ENCODE results near the gene PRKG1.

The PRKG1 gene

DNA sequence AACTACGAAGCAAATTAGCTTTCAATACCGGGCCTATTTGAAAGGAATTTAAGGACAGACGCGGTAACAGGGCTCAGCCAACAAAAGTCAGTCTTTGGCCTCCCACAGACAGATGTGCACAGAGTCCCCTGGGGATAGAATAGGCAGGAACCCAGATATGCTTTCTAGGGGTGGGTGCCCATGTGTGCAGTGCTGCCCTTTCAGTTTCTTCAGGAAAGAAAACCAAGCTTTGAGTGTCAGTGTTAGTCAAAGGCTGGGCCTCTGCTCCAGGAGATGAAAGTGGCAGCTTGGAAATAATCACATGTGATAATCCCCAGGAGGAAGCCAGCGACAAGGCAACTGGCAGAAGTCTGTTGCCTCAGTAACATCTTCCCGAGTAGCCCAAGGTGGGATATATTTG is 668.9 kb downstream of the PRKG1 start:
- no peak for TF ChIP-seq FOXM1 (IDR thresholded peaks at IDR 0.05; ENCODE audit: borderline replicate concordance, low read depth)
- TF ChIP-seq YY1 (IDR thresholded peaks at IDR 0.05; ENCODE audit: low read depth) = no peak
- TF ChIP-seq, protein P1, sequence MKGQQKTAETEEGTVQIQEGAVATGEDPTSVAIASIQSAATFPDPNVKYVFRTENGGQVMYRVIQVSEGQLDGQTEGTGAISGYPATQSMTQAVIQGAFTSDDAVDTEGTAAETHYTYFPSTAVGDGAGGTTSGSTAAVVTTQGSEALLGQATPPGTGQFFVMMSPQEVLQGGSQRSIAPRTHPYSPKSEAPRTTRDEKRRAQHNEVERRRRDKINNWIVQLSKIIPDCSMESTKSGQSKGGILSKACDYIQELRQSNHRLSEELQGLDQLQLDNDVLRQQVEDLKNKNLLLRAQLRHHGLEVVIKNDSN (IDR thresholded peaks at IDR 0.05) = no peak
- no peak for TF ChIP-seq EP300 (IDR thresholded peaks at IDR 0.05; ENCODE audit: borderline replicate concordance)
- TF ChIP-seq CEBPB (IDR thresholded peaks at IDR 0.05) = no peak
- TF ChIP-seq CREB1 (IDR thresholded peaks at IDR 0.05; ENCODE audit: low read depth) = no peak
- TF ChIP-seq EGR1 (IDR thresholded peaks at IDR 0.05) = no peak
- TF ChIP-seq TAF1 (IDR thresholded peaks at IDR 0.05; ENCODE audit: low read depth) = no peak

DNA sequence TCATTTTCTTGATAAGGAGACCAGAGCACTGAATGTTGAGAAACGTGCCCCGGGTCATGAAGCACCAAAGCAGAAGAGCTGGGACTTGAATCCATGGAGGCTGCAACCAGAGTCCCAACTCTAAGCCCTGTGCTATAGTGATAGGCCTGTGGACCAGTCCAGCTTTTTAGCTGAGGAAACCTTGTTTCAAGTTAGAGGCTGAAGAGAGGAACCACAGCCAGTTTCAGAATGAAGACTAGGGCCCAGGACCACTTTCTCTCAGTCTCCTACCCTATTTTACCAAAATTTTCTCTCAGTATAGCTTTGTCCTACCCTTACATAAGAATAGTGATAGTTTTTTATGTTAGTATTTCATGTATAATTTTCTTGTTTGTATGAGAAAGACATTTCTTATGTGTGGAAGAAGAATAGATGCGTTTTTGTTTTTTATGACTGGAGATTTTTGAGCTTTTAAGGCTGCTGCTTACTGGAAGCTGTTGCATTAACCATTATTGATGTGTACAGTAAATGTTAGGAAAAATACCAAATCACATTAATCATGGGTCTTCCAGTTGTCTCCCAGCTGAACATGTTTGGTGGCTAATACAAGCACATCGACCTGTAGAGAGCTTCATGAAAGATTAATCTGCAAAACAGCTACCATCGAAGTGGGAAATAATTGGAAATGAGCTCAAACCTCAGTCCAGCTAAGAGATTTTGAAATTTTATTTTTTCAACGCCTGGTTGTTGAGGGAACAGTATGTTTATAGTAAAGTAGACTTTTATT is 670.1 kb downstream of the PRKG1 start:
- TF ChIP-seq TAF1 (IDR thresholded peaks at IDR 0.05; ENCODE audit: low read depth) (no peak), RAD21 (IDR thresholded peaks at IDR 0.05; ENCODE audit: low read depth) (no peak), FOXM1 (IDR thresholded peaks at IDR 0.05; ENCODE audit: borderline replicate concordance, low read depth) (no peak), EP300 (IDR thresholded peaks at IDR 0.05; ENCODE audit: borderline replicate concordance) (no peak), EGR1 (IDR thresholded peaks at IDR 0.05) (no peak), YY1 (IDR thresholded peaks at IDR 0.05; ENCODE audit: low read depth) (no peak), TCF12 (IDR thresholded peaks at IDR 0.05; ENCODE audit: low read depth) (no peak), ZBTB7A (IDR thresholded peaks at IDR 0.05; ENCODE audit: low read depth) (no peak), CEBPB (IDR thresholded peaks at IDR 0.05) (no peak), CREB1 (IDR thresholded peaks at IDR 0.05; ENCODE audit: low read depth) (no peak), NFIC (IDR thresholded peaks at IDR 0.05) (no peak), TEAD4 (IDR thresholded peaks at IDR 0.05) (no peak)
- TF ChIP-seq, protein P2, sequence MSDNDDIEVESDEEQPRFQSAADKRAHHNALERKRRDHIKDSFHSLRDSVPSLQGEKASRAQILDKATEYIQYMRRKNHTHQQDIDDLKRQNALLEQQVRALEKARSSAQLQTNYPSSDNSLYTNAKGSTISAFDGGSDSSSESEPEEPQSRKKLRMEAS (IDR thresholded peaks at IDR 0.05) = no peak
- TF ChIP-seq, protein P3, sequence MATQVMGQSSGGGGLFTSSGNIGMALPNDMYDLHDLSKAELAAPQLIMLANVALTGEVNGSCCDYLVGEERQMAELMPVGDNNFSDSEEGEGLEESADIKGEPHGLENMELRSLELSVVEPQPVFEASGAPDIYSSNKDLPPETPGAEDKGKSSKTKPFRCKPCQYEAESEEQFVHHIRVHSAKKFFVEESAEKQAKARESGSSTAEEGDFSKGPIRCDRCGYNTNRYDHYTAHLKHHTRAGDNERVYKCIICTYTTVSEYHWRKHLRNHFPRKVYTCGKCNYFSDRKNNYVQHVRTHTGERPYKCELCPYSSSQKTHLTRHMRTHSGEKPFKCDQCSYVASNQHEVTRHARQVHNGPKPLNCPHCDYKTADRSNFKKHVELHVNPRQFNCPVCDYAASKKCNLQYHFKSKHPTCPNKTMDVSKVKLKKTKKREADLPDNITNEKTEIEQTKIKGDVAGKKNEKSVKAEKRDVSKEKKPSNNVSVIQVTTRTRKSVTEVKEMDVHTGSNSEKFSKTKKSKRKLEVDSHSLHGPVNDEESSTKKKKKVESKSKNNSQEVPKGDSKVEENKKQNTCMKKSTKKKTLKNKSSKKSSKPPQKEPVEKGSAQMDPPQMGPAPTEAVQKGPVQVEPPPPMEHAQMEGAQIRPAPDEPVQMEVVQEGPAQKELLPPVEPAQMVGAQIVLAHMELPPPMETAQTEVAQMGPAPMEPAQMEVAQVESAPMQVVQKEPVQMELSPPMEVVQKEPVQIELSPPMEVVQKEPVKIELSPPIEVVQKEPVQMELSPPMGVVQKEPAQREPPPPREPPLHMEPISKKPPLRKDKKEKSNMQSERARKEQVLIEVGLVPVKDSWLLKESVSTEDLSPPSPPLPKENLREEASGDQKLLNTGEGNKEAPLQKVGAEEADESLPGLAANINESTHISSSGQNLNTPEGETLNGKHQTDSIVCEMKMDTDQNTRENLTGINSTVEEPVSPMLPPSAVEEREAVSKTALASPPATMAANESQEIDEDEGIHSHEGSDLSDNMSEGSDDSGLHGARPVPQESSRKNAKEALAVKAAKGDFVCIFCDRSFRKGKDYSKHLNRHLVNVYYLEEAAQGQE (IDR thresholded peaks at IDR 0.05; ENCODE audit: low read depth) = no peak
- TF ChIP-seq, protein P1 (IDR thresholded peaks at IDR 0.05) = no peak

DNA sequence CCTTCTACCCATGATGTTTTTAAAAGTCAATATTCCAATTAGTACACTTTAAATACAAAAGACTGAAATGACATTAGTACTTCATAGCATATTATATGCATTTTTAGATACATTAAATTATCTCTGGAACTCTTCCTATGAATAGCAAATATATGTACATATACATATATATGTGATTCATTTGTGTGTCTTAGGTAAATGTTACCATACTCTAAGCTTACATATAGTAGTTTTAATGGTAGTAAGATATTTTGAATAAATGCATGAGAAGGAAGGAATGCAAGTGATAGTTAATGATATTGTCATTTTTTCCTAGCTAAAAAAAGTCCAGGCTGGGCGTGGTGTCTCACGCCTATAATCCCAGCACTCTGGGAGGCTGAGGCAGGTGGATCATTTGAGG is 671.1 kb downstream of the PRKG1 start:
- TF ChIP-seq CEBPB (IDR thresholded peaks at IDR 0.05) = no peak
- no peak for TF ChIP-seq ZBTB7A (IDR thresholded peaks at IDR 0.05; ENCODE audit: low read depth)
- TF ChIP-seq EP300 (IDR thresholded peaks at IDR 0.05; ENCODE audit: borderline replicate concordance) = no peak
- TF ChIP-seq, protein P3 (IDR thresholded peaks at IDR 0.05; ENCODE audit: low read depth) = no peak
- no peak for TF ChIP-seq EGR1 (IDR thresholded peaks at IDR 0.05)
- TF ChIP-seq YY1 (IDR thresholded peaks at IDR 0.05; ENCODE audit: low read depth) = no peak
- TF ChIP-seq FOXM1 (IDR thresholded peaks at IDR 0.05; ENCODE audit: borderline replicate concordance, low read depth) = no peak
- no peak for TF ChIP-seq RAD21 (IDR thresholded peaks at IDR 0.05; ENCODE audit: low read depth)
- no peak for TF ChIP-seq NFIC (IDR thresholded peaks at IDR 0.05)
- TF ChIP-seq TCF12 (IDR thresholded peaks at IDR 0.05; ENCODE audit: low read depth) = no peak
- no peak for TF ChIP-seq TAF1 (IDR thresholded peaks at IDR 0.05; ENCODE audit: low read depth)
- TF ChIP-seq, protein P1 (IDR thresholded peaks at IDR 0.05) = no peak
- TF ChIP-seq CREB1 (IDR thresholded peaks at IDR 0.05; ENCODE audit: low read depth) = no peak

DNA sequence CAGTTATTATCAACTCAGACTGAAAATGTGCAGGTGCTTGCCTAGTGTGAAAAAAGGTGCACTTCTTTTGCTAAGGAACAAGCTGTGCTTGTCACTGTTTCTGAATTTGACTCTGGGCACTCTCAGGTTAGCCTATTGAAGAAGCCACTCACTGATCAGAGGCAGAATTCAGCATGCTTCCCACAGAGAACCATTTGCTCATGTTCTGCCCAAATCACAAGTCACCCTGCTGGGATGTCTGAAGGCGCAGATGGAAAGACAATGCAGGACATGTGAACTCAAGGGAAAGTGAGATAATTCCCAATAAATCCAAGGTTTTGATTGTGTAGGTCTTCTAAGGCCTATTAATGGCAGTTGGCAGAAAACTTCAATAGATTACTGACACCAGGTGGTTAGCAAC is 672.9 kb downstream of the PRKG1 start:
- no peak for TF ChIP-seq EGR1 (IDR thresholded peaks at IDR 0.05)
- TF ChIP-seq, protein P2 (IDR thresholded peaks at IDR 0.05) = no peak
- no peak for TF ChIP-seq YY1 (IDR thresholded peaks at IDR 0.05; ENCODE audit: low read depth)
- TF ChIP-seq, protein P1 (IDR thresholded peaks at IDR 0.05) = no peak
- TF ChIP-seq EP300 (IDR thresholded peaks at IDR 0.05; ENCODE audit: borderline replicate concordance) = no peak
- no peak for TF ChIP-seq RAD21 (IDR thresholded peaks at IDR 0.05; ENCODE audit: low read depth)
- no peak for TF ChIP-seq TEAD4 (IDR thresholded peaks at IDR 0.05)

DNA sequence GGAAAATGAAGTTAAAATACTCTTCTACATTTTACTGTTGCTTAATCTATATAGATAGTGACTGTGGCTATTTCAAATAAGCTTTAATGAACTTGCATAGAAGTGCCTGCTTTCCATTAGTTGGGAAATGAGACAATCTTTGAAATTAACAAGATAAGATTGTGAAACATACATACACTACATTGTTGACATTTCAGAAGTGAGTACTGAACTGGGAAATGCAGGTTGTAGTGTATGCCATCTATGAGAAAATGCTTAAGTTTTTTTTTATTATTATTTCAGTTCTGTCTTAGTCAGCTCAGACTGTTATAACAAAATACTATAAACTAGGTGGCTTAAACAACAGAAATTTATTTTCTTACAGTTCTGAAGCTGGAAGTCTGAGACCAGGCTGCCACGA is 674.7 kb downstream of the PRKG1 start:
- TF ChIP-seq CREB1 (IDR thresholded peaks at IDR 0.05; ENCODE audit: low read depth) (no peak), TEAD4 (IDR thresholded peaks at IDR 0.05) (no peak), TAF1 (IDR thresholded peaks at IDR 0.05; ENCODE audit: low read depth) (no peak), CEBPB (IDR thresholded peaks at IDR 0.05) (no peak), YY1 (IDR thresholded peaks at IDR 0.05; ENCODE audit: low read depth) (no peak), FOXM1 (IDR thresholded peaks at IDR 0.05; ENCODE audit: borderline replicate concordance, low read depth) (no peak)
- TF ChIP-seq, protein P1 (IDR thresholded peaks at IDR 0.05) = no peak

Data from Ishikawa (cell line).